Right cardiac atrium (tissue), 5 donors: ENCODE data around the gene SNCAIP. TPM values are rescaled to one million over a fixed set of nuclear protein-coding genes. Genes with fewer than 3 reads are reported as not detected.
A peak's percentile ranks its signal among the peaks of the same experiment; 100 is the strongest.

ENCODE experiments used
- ATAC-seq, 2 donors: fragments of 200-7000 bp; cut with Tn5 transposase; one replicate each; pipeline versions ENCODE4 v1.8.0 to v1.9.1; 2020; ENCODE audit warnings: moderate library complexity in 2 of 2, mild to moderate bottlenecking in 1 of 2
- DNase-seq, 3 donors: peaks; one replicate each; pipeline ENCODE4 v3.0.0-alpha.2; 2020
- H3K27ac ChIP-seq: one replicate; pipeline ENCODE4 v1.5.1; 2013; ENCODE audit warnings: mild to moderate bottlenecking, low read length, control low read depth, moderate library complexity
- H3K27me3 ChIP-seq: one replicate; pipeline ENCODE4 v1.6.1; 2013; ENCODE audit not compliant: control insufficient read depth, insufficient read depth
- H3K4me1 ChIP-seq: one replicate; pipeline ENCODE4 v1.6.1; 2013; ENCODE audit warnings: low read length; ENCODE audit not compliant: control insufficient read depth, insufficient read depth
- H3K4me3 ChIP-seq: one replicate; pipeline ENCODE4 v1.5.1; 2013; ENCODE audit warnings: low read length, control low read depth
- H3K9me3 ChIP-seq: one replicate; pipeline ENCODE4 v1.6.1; 2013; ENCODE audit warnings: low read length; ENCODE audit not compliant: control insufficient read depth
- WGBS: extraction: QIAGEN DNeasy Blood & Tissue Kit; methylation state at CpG from one replicate; pipeline ENCODE4 v1.1.7; 2013; 5-methylcytosine and 5-hydroxymethylcytosine counted together
- intact Hi-C, 4 donors: fragments of 100-400 bp; cut with DNase I; formaldehyde crosslinking; loops; one replicate each; pipeline versions ENCODE4 v1.11.0 to v1.14.0; 2022 to 2023
- long read RNA-seq, 4 donors: library from polyadenylated mRNA; unstranded; transcript quantifications; one replicate each; pipeline ENCODE4 v2.0.0, GENCODE V29; 2020 to 2021
- polyA plus RNA-seq: library from polyadenylated mRNA; stranded (reverse); fragments of 200-250 nt; gene quantifications from one replicate; pipeline ENCODE4 v1.2.3, GENCODE V29; 2013
- total RNA-seq, 4 donors: library from RNA; stranded (reverse); fragmentation: NEBNext Ultra II Directional; extraction: Animal tissue kit (Norgen Biotek cat#: 25700); gene quantifications; one replicate each; pipeline ENCODE4 v1.2.1, GENCODE V29; 2021
- donor health status: healthy with polysubstance abuse.
- donor health status: DM: no; HTN: yes; CAD: no.
- donor health status: DM: no; HTN: no; CAD: no.
- donor health status: DM: no; HTN: yes; CAD: no; lungs with severe emphysema.
- donor health status: DM: yes; HTN: yes; CAD: no.

Gene SNCAIP
- total RNA-seq: 1 to 10 TPM; 1.6 to 3.9 (median 2.4) TPM
- 1.2 TPM for polyA plus RNA-seq
- long read RNA-seq, donor 1, partial matches to known transcripts: 1 of 4 reads
- long read RNA-seq, donor 1, other reads (novel, unspliced or antisense): 2 of 4 reads
- long read RNA-seq, donor 2, partial matches to known transcripts: 0 of 2 reads
- long read RNA-seq, donor 2, other reads (novel, unspliced or antisense): 1 of 2 reads
- long read RNA-seq, donor 3, partial matches to known transcripts: 6 of 19 reads
- long read RNA-seq, donor 3, other reads (novel, unspliced or antisense): 8 of 19 reads
- long read RNA-seq, donor 4, partial matches to known transcripts: 1 of 4 reads
- long read RNA-seq, donor 4, other reads (novel, unspliced or antisense): 1 of 4 reads

DNA sequence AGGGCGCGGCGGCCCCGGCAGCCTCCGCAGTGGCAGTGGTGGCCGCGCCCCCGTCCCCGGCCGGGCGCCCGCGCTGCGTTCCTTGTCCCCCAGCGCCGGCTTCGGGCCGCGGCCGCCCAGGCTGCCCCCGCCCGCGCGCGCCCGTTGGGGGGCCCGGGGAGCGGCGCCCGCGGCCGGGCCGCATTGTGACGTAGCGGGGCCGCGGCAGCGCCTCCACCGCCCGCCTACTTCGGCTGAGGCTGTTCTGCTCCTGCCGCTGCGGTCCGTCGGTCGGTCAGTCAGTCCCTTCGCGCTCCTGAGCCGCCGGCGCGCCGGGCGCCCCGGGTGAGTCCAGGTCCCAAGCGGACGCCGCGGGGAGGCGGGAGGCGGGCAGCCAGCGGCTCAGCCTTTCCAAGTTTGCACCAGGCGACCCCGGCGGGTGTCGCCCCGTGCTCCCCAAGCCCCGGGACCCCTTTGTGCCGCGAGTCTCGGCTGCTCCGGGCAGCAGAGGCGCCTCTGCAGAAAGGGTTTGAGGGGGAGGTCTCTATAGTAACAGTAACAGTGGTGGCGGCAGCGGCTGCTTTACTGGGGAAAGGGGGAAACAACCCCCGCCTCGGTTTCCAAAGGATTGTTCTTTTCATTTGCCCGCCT is at the start of gene SNCAIP:
TSS of gene SNCAIP (plus strand) at position 277 of the 630 bp plus-strand sequence. CDS start 78,898 bp downstream, outside the sequence.
- ATAC-seq: peak; percentile 86 to 89

GRCh38 chr5:122263352-122264030 is 48.5 kb upstream of the SNCAIP start:
- Histone ChIP-seq H3K4me3 (no peak overlapping the region), H3K4me1 (no peaks in the 10 kb centered on the region), H3K27me3 (no peaks in the 10 kb centered on the region), H3K9me3 (no peaks in the 10 kb centered on the region), H3K27ac (no peak overlapping the region)
- ATAC-seq: no peak
- no peak for DNase-seq
- intact Hi-C loops: no loop called here

More for the DNA sequence above, at the start of gene SNCAIP:
- Histone ChIP-seq H3K27ac (peak within 1 kb of the TSS; percentile 17), H3K4me3 (peak within 1 kb of the TSS; percentile 97), H3K9me3 (no peaks in the 10 kb centered on the region), H3K27me3 (no peaks in the 10 kb centered on the region), H3K4me1 (no peaks in the 10 kb centered on the region)
- peak; percentile 55 to 85 (median 74) for DNase-seq
- under 1% methylated on average over 78 of the region's 78 CpGs for WGBS
- intact Hi-C loops: loop anchor here in 1 of 4 donors (10.0 kb wide), 1 partner anchor 103 kb away; no protein-coding TSS in a partner anchor

- DNase-seq (no peak), ATAC-seq (no peak)
- Histone ChIP-seq H3K4me3 (no peak overlapping the region), H3K27me3 (no peaks in the 10 kb centered on the region), H3K9me3 (no peaks in the 10 kb centered on the region), H3K4me1 (no peaks in the 10 kb centered on the region), H3K27ac (no peak overlapping the region)
- intact Hi-C loops: no loop called here
These were observed 47.4 kb upstream of the SNCAIP start for GRCh38 chr5:122264610-122265009.

GRCh38 chr5:122267185-122267584 is 44.9 kb upstream of the SNCAIP start:
- Histone ChIP-seq H3K27me3 (no peaks in the 10 kb centered on the region), H3K4me3 (no peak overlapping the region), H3K27ac (no peak overlapping the region), H3K9me3 (no peaks in the 10 kb centered on the region), H3K4me1 (no peaks in the 10 kb centered on the region)
- WGBS: 85% methylated on average over 6 of the region's 6 CpGs
- intact Hi-C loops: no loop called here
- ATAC-seq (no peak), DNase-seq (no peak)

- DNase-seq (no peak), ATAC-seq (no peak)
- intact Hi-C loops: no loop called here
- 44% methylated on average over 1 of the region's 1 CpG for WGBS
- no peaks in the 10 kb centered on the region for H3K27me3 ChIP-seq
- no peak overlapping the region for H3K4me3 ChIP-seq
- no peaks in the 10 kb centered on the region for H3K4me1 ChIP-seq
- H3K27ac ChIP-seq: no peak overlapping the region
- no peaks in the 10 kb centered on the region for H3K9me3 ChIP-seq
These were observed 38.3 kb upstream of the SNCAIP start for GRCh38 chr5:122273696-122274095.

GRCh38 chr5:122283592-122283991 is 28.4 kb upstream of the SNCAIP start:
- no peaks in the 10 kb centered on the region for H3K27me3 ChIP-seq
- intact Hi-C loops: no loop called here
- H3K4me3 ChIP-seq: no peak overlapping the region
- no peaks in the 10 kb centered on the region for H3K4me1 ChIP-seq
- ATAC-seq (no peak), DNase-seq (no peak)
- H3K9me3 ChIP-seq: no peaks in the 10 kb centered on the region
- no peak overlapping the region for H3K27ac ChIP-seq
- 95% methylated on average over 3 of the region's 3 CpGs for WGBS

- ATAC-seq (no peak), DNase-seq (no peak)
- Histone ChIP-seq H3K27ac (no peak overlapping the region), H3K27me3 (no peaks in the 10 kb centered on the region), H3K9me3 (no peaks in the 10 kb centered on the region), H3K4me3 (no peak overlapping the region), H3K4me1 (no peaks in the 10 kb centered on the region)
- WGBS: 50% methylated on average over 4 of the region's 4 CpGs
- intact Hi-C loops: no loop called here
These were observed 25.5 kb upstream of the SNCAIP start for GRCh38 chr5:122286541-122286940.

- no peaks in the 10 kb centered on the region for H3K27me3 ChIP-seq
- intact Hi-C loops: no loop called here
- DNase-seq (no peak), ATAC-seq (no peak)
- H3K27ac ChIP-seq: no peak overlapping the region
- no peaks in the 10 kb centered on the region for H3K9me3 ChIP-seq
- H3K4me3 ChIP-seq: no peak overlapping the region
- H3K4me1 ChIP-seq: no peaks in the 10 kb centered on the region
- 49% methylated on average over 3 of the region's 3 CpGs for WGBS
These were observed 24.9 kb upstream of the SNCAIP start for GRCh38 chr5:122287101-122287500.

- 77% methylated on average over 7 of the region's 7 CpGs for WGBS
- Histone ChIP-seq H3K27me3 (no peaks in the 10 kb centered on the region), H3K4me3 (no peak overlapping the region), H3K9me3 (peaks cover 1% of the 10 kb centered on the region), H3K4me1 (no peaks in the 10 kb centered on the region), H3K27ac (no peak overlapping the region)
- DNase-seq (no peak), ATAC-seq (no peak)
- intact Hi-C loops: no loop called here
These were observed 20.8 kb upstream of the SNCAIP start for GRCh38 chr5:122291000-122291901.

- Histone ChIP-seq H3K4me1 (no peaks in the 10 kb centered on the region), H3K9me3 (peaks cover 1% of the 10 kb centered on the region), H3K27ac (no peak overlapping the region), H3K27me3 (no peaks in the 10 kb centered on the region), H3K4me3 (no peak overlapping the region)
- WGBS: 61% methylated on average over 2 of the region's 2 CpGs
- intact Hi-C loops: no loop called here
- no peak for ATAC-seq
- DNase-seq: no peak
These were observed 19.7 kb upstream of the SNCAIP start for GRCh38 chr5:122292332-122292731.
